NCI-H1694 (cell line): Measurements from ENCODE around the gene SLC34A3.

Experiments used
- DNase-seq: peaks from one replicate; lab custom pipeline; 2025; lab: John Stamatoyannopoulos, UW

SLC34A3 gene

GRCh38 chr9:137195525-137196220 is 35.0 kb upstream of the SLC34A3 start:
- no peak for DNase-seq

GRCh38 chr9:137198051-137198901 is 32.4 kb upstream of the SLC34A3 start:
- DNase-seq, result no peak

GRCh38 chr9:137198902-137199283 is 31.8 kb upstream of the SLC34A3 start:
- no peak for DNase-seq

GRCh38 chr9:137199411-137200121 is 31.1 kb upstream of the SLC34A3 start:
- DNase-seq, result no peak

GRCh38 chr9:137200311-137201204 is 30.1 kb upstream of the SLC34A3 start, which contains the start of gene TPRN:
Gene TPRN, minus strand, starts transcription at chr9:137200741. Its CDS starts 30 bp downstream, at chr9:137200711.
- DNase-seq, result peak; percentile 97

GRCh38 chr9:137201205-137201868 is 29.4 kb upstream of the SLC34A3 start:
- no peak for DNase-seq

GRCh38 chr9:137202966-137203365 is 27.7 kb upstream of the SLC34A3 start:
- DNase-seq, result no peak

GRCh38 chr9:137204731-137205125 is 26.0 kb upstream of the SLC34A3 start:
- DNase-seq, result no peak

- peak; percentile 51 for DNase-seq
These were observed 25.3 kb upstream of the SLC34A3 start, which contains the start of the genes NDOR1 and TMEM203 for GRCh38 chr9:137205126-137206069. Gene NDOR1, plus strand, starts transcription at chr9:137205700. Its CDS starts 78 bp downstream, at chr9:137205778. Gene TMEM203, minus strand, starts transcription at chr9:137205648. Its CDS starts 234 bp downstream, at chr9:137205414.

GRCh38 chr9:137206602-137207001 is 24.1 kb upstream of the SLC34A3 start:
- DNase-seq, result no peak

GRCh38 chr9:137211532-137211931 is 19.2 kb upstream of the SLC34A3 start:
- DNase-seq, result no peak

GRCh38 chr9:137212520-137212919 is 18.2 kb upstream of the SLC34A3 start:
- DNase-seq, result no peak

GRCh38 chr9:137213160-137214060 is 17.3 kb upstream of the SLC34A3 start:
- DNase-seq, result no peak

- DNase-seq, result no peak
These were observed 16.1 kb upstream of the SLC34A3 start for GRCh38 chr9:137214620-137215019.

GRCh38 chr9:137215196-137215986 is 15.3 kb upstream of the SLC34A3 start:
- no peak for DNase-seq

GRCh38 chr9:137216188-137216965 is 14.3 kb upstream of the SLC34A3 start:
- DNase-seq, result no peak
